ENCODE results near the gene ARID1B. TPM values are rescaled to one million over a fixed set of nuclear protein-coding genes. Genes with fewer than 3 reads are reported as not detected.
A peak's percentile ranks its signal among the peaks of the same experiment; 100 is the strongest.

Gene ARID1B
- total RNA-seq, 1 donor from 2014 or later = 79.1 TPM

DNA sequence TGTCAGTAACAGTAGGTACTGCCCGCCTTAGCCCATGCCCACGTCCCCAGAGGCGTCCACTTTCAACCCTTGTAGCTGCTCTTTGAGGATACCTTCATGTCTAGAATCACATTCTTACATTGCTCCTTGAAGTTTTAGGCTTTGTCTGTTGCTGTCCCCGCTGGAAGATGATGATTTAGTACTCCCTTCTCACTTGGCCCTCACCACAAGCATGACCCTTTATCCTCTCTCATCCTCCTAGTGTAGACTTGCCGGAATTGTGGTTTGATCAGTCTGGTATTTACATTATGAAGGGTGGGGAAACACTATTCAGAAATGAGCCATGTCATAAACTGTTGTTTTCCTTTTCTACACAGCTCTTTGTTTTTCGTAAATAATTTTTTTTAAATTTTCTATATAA, 87.4 kb downstream of the ARID1B start:
- Mint-ChIP-seq H3K27ac (no peak overlapping the region), H3K27me3 (ENCODE audit: insufficient read depth) (no peaks in the 10 kb centered on the region), H3K4me3 (no peak overlapping the region), H3K4me1 (ENCODE audit: low read depth) (peaks cover 65% of the 10 kb centered on the region), H3K36me3 (ENCODE audit: low read depth) (peaks cover 2% of the 10 kb centered on the region), H3K9me3 (no peaks in the 10 kb centered on the region)
- no peak for DNase-seq (ENCODE audit: low spot score)
- intact Hi-C loops (cut with micrococcal nuclease) = no loop called here

DNA sequence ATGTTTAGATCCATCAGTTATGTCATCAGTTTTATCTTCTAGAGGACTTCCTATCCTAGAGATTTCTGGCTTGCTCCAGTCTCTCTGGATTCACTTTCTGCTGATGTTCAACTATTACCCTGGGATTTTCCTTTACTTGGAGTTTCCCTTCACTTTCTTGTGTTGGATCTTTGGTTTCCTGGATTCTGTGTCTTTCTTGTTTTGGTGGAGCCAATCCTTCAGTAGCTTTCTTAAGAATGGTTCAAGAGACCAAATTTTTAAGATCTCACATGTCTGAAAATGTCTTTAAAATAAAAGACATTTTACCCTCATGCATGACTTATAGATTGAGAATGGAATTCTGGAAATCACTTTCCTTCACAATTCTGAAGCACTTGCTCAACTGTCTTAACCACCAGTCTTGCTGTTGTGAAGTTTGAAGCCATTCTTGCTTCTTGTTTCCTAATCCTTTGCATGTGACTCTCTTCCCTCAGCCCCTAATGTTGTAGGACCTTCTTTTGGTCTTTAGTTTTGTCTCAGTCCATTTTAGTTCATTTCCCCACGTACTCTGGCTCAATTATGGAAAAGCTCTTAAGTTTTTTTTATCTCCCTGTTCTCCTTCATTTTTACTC, 87.9 kb downstream of the ARID1B start:
- peak overlapping the region; percentile 32 for H3K27ac Mint-ChIP-seq
- no peaks in the 10 kb centered on the region for H3K9me3 Mint-ChIP-seq
- peaks cover 60% of the 10 kb centered on the region for H3K4me1 Mint-ChIP-seq (ENCODE audit: low read depth)
- intact Hi-C loops (cut with micrococcal nuclease) = no loop called here
- peaks cover 2% of the 10 kb centered on the region for H3K36me3 Mint-ChIP-seq (ENCODE audit: low read depth)
- no peak overlapping the region for H3K4me3 Mint-ChIP-seq
- no peak for DNase-seq (ENCODE audit: low spot score)
- no peaks in the 10 kb centered on the region for H3K27me3 Mint-ChIP-seq (ENCODE audit: insufficient read depth)

DNA sequence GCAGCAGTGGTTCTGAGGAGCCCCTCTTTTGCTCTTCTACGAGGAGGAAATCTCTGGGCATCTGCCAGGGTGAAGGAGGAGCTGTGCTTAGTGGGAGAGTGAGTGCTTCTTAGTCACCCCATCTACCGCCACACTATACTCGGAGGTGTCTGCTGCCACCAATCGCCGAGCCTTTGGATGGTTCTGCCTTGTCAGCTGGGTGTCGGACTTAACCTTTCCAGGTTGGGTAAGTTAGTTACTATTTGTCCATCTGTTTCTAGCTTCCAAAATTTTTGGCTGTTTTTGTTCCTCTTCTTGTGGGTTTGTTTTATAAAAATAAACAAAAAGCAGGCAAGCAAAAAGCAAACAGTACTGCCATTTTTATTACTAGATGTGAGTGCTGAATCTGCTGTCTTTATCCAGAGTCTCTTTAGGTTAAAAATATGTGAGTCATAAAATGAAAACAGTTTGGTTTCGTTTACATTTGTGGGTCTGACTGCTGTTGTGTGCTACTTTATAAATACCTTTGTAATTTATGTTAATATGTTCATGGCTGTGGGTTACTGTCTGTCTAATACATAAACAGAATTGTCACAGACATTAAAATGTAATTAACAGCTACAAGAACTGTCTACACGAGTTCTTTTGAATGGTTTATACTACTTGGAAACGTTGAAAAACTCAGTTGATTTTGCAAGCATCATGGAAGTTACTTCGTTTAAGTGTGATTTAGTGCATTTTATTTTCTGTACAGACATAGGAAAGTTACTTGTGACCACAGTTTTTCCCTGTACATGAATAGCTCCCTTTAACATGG, 89.2 kb downstream of the ARID1B start:
- no peak for DNase-seq (ENCODE audit: low spot score)
- Mint-ChIP-seq H3K9me3 (no peaks in the 10 kb centered on the region), H3K27ac (peak overlapping the region; percentile 60), H3K36me3 (ENCODE audit: low read depth) (peaks cover 2% of the 10 kb centered on the region), H3K4me3 (no peak overlapping the region), H3K27me3 (ENCODE audit: insufficient read depth) (no peaks in the 10 kb centered on the region), H3K4me1 (ENCODE audit: low read depth) (peaks cover 65% of the 10 kb centered on the region)
- intact Hi-C loops (cut with micrococcal nuclease) = no loop called here

DNA sequence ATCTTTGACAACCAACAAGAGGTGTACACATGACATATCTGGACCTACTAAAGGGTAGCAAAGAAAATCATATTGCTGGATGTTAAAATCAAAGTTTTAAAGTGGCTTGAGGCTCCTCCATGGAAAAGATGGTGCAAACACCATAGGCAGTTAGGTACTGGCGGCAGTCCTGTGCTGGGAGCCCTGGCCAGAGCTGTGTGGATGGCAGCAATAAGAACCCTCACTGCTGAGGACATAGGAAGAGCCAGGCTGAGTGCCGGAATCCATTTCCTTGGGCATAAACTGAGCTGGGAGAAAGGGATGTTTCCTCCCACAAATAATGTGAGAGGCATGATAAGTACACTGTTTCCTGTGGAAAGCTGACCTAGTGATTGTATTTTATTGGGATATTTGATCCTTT, 89.9 kb downstream of the ARID1B start:
- H3K27ac Mint-ChIP-seq = peak overlapping the region; percentile 53
- DNase-seq (ENCODE audit: low spot score) = no peak
- H3K36me3 Mint-ChIP-seq (ENCODE audit: low read depth) = peaks cover 2% of the 10 kb centered on the region
- H3K4me3 Mint-ChIP-seq = no peak overlapping the region
- intact Hi-C loops (cut with micrococcal nuclease) = no loop called here
- H3K4me1 Mint-ChIP-seq (ENCODE audit: low read depth) = peaks cover 59% of the 10 kb centered on the region
- no peaks in the 10 kb centered on the region for H3K27me3 Mint-ChIP-seq (ENCODE audit: insufficient read depth)
- H3K9me3 Mint-ChIP-seq = no peaks in the 10 kb centered on the region

DNA sequence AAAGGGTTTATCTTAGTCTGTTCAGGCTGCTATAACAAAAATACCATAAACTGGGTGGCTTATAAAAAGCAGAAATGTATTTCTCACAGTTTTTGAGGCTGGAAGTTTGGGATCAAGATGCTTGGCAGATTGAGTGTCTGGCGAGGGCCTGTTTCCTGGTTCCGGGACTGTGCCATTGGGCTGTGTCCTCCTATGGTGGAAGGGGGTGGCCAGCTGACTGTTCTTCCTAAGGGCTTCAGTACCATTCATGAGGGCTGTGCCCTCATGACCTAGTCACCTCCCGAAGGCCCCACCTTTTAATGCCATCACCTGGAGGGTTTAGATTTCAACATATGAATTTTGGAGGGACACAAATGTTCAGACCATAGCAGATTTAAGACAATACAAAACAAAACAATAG, 91.2 kb downstream of the ARID1B start:
- DNase-seq (ENCODE audit: low spot score) = no peak
- Mint-ChIP-seq H3K4me1 (ENCODE audit: low read depth) (peaks cover 46% of the 10 kb centered on the region), H3K4me3 (no peak overlapping the region), H3K27me3 (ENCODE audit: insufficient read depth) (no peaks in the 10 kb centered on the region), H3K9me3 (no peaks in the 10 kb centered on the region), H3K27ac (no peak overlapping the region), H3K36me3 (ENCODE audit: low read depth) (peaks cover 3% of the 10 kb centered on the region)
- intact Hi-C loops (cut with micrococcal nuclease) = no loop called here

DNA sequence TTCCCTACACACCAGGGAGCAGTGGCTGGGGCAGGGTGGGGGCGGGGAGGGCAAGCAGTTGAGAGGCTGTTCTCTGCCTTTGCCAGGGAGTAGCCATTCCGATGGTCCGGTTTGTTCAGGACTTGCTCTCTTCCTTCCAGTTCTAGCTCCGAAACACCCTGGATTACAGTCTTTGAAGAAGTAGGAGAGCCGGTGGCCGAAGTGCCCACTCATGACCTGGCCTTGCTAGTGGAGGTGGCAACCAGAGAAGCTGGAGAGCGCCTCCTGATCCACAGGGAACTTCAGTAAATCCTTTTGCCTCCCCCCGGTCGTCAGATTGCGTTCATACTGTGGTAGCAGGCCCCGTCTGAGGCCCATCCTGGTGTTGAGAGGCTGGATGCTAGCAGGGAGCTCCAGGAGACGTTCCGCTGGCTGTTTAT, 92.8 kb downstream of the ARID1B start:
- DNase-seq (ENCODE audit: low spot score) = no peak
- Mint-ChIP-seq H3K4me1 (ENCODE audit: low read depth) (peaks cover 47% of the 10 kb centered on the region), H3K9me3 (no peaks in the 10 kb centered on the region), H3K27me3 (ENCODE audit: insufficient read depth) (no peaks in the 10 kb centered on the region), H3K27ac (no peak overlapping the region), H3K4me3 (no peak overlapping the region), H3K36me3 (ENCODE audit: low read depth) (peaks cover 3% of the 10 kb centered on the region)
- intact Hi-C loops (cut with micrococcal nuclease) = no loop called here

DNA sequence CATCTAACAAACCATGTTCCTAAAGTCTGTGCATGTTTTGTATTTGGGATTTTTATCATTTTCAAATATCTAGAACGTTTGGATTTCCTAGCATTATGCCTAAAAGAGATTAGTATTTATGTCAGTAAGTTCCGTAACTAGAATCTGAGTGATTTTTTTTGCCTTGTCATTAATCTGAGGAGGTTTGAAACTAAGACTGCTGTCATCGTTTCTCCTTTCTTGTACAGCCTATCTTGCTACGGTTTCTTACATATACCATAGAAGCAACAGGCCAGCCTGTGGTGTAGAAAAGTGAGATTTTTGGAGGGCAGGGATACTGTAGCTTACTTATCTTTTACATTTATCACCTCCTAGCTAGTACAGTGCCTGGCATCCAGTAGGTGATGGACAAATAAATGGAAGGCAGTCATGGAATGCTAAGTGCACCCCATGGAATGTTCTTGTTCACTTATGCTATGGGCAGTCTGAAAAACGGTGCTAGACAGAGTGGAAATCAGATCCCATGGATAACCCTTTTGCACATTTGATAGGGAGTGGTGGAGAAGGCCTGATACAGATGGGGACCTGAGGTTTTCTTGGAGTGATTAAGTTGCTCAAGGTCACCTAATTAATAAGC, 93.9 kb downstream of the ARID1B start:
- Mint-ChIP-seq H3K27ac (no peak overlapping the region), H3K9me3 (no peaks in the 10 kb centered on the region), H3K36me3 (ENCODE audit: low read depth) (peaks cover 3% of the 10 kb centered on the region), H3K27me3 (ENCODE audit: insufficient read depth) (no peaks in the 10 kb centered on the region), H3K4me3 (no peak overlapping the region), H3K4me1 (ENCODE audit: low read depth) (peaks cover 43% of the 10 kb centered on the region)
- intact Hi-C loops (cut with micrococcal nuclease) = no loop called here
- DNase-seq (ENCODE audit: low spot score) = no peak

DNA sequence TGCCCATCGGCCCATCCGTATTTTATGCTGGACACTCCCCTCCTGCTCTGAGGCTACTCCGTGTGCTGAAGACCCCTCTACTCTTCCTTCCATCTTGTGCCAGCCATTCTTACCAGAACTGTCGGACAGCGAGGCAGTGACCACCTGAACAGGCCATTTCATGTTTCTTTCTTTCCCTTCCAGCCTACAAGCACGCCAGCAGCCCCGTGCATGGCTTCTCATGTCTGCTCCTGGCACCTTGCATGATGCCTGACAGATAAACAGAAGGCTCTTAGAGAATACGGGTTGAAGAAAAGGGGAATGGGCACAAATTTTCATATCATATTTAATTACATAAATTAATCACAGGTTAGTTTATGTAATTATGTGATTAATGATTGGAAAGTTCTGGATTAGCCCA, 95.7 kb downstream of the ARID1B start:
- H3K36me3 Mint-ChIP-seq (ENCODE audit: low read depth) = peaks cover 7% of the 10 kb centered on the region
- H3K27ac Mint-ChIP-seq = no peak overlapping the region
- H3K9me3 Mint-ChIP-seq = no peaks in the 10 kb centered on the region
- H3K4me3 Mint-ChIP-seq = no peak overlapping the region
- intact Hi-C loops (cut with micrococcal nuclease) = no loop called here
- H3K27me3 Mint-ChIP-seq (ENCODE audit: insufficient read depth) = no peaks in the 10 kb centered on the region
- H3K4me1 Mint-ChIP-seq (ENCODE audit: low read depth) = peaks cover 26% of the 10 kb centered on the region
- no peak for DNase-seq (ENCODE audit: low spot score)

DNA sequence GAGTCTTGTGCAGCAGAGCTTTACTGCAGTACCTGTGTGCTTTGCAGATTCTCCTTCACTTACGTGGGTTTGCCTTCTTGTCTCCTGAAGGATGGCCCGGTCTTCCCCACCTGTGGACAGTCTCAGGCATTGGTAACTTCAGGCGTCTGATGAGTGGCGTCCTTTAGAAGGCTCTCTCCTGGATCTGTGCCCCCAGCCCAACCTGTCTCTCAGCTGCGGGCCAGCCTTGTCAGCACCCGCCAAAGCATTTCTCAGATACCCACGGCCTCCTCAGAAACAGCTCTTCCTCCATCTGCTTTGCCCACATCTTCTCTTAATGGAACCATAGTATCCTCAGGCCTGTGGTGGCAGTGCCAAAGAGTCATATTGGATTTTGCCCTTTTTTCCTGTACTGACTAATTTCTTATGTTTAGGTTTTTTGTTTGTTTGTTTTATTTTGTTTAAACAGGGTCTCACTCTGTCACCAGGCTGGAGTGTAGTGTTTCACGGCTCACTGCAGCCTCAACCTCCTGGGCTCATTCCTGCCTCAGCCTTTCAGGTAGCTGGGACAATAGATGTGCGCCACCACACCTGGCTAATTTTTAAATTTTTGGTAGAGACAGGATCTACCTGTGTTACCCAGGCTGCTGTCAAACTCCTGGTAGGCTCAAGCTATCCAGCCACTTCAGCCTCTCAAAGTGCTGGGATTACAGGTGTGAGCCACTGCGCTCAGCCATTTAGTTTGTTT, 96.6 kb downstream of the ARID1B start:
- H3K4me1 Mint-ChIP-seq (ENCODE audit: low read depth) = peaks cover 18% of the 10 kb centered on the region
- intact Hi-C loops (cut with micrococcal nuclease) = no loop called here
- DNase-seq (ENCODE audit: low spot score) = no peak
- H3K36me3 Mint-ChIP-seq (ENCODE audit: low read depth) = peaks cover 7% of the 10 kb centered on the region
- no peak overlapping the region for H3K27ac Mint-ChIP-seq
- H3K4me3 Mint-ChIP-seq = no peak overlapping the region
- no peaks in the 10 kb centered on the region for H3K9me3 Mint-ChIP-seq
- no peaks in the 10 kb centered on the region for H3K27me3 Mint-ChIP-seq (ENCODE audit: insufficient read depth)

DNA sequence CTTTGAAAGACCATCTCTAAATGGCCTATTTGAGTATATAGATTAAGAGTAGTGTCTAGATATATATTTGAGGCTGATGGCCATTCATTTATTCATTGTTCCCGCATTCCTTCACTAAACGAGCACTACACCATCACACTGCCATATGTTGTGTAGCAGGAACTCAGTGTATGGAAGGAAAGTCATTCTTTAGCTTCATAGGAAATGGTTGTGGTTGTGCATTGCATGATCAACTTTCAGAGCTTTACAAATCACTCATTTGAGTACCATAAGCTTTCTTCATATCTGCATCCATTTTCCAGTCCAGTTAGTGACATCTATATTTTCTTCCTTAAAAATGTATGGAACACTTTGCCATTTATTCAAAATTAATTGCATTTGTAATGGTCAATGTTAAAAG, 97.9 kb downstream of the ARID1B start:
- peaks cover 7% of the 10 kb centered on the region for H3K36me3 Mint-ChIP-seq (ENCODE audit: low read depth)
- H3K4me3 Mint-ChIP-seq = no peak overlapping the region
- intact Hi-C loops (cut with micrococcal nuclease) = no loop called here
- DNase-seq (ENCODE audit: low spot score) = no peak
- H3K27ac Mint-ChIP-seq = no peak overlapping the region
- H3K4me1 Mint-ChIP-seq (ENCODE audit: low read depth) = peaks cover 28% of the 10 kb centered on the region
- H3K27me3 Mint-ChIP-seq (ENCODE audit: insufficient read depth) = no peaks in the 10 kb centered on the region
- H3K9me3 Mint-ChIP-seq = no peaks in the 10 kb centered on the region

DNA sequence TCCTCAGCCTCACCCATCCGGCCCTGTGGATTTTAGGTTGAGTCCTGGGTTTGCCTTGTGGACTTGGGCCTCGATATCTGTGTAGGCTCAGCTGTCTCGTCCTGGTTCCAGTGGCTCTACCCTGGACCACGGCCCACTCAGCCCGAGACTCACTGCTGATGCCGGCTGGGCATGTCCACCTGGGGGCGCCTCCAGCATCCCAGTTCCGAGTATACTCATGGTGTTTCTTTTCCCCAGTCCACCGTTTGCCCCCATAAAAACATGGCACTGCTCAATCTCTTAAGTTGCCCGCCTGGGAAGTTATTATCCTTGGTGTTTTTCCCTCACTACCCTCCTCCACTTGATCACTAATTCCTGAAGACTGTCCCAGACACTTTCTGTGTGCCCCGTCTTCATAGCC, 99.1 kb downstream of the ARID1B start:
- Mint-ChIP-seq H3K4me1 (ENCODE audit: low read depth) (peaks cover 24% of the 10 kb centered on the region), H3K27ac (no peak overlapping the region), H3K4me3 (no peak overlapping the region), H3K27me3 (ENCODE audit: insufficient read depth) (no peaks in the 10 kb centered on the region), H3K36me3 (ENCODE audit: low read depth) (peaks cover 7% of the 10 kb centered on the region), H3K9me3 (no peaks in the 10 kb centered on the region)
- intact Hi-C loops (cut with micrococcal nuclease) = no loop called here
- no peak for DNase-seq (ENCODE audit: low spot score)

DNA sequence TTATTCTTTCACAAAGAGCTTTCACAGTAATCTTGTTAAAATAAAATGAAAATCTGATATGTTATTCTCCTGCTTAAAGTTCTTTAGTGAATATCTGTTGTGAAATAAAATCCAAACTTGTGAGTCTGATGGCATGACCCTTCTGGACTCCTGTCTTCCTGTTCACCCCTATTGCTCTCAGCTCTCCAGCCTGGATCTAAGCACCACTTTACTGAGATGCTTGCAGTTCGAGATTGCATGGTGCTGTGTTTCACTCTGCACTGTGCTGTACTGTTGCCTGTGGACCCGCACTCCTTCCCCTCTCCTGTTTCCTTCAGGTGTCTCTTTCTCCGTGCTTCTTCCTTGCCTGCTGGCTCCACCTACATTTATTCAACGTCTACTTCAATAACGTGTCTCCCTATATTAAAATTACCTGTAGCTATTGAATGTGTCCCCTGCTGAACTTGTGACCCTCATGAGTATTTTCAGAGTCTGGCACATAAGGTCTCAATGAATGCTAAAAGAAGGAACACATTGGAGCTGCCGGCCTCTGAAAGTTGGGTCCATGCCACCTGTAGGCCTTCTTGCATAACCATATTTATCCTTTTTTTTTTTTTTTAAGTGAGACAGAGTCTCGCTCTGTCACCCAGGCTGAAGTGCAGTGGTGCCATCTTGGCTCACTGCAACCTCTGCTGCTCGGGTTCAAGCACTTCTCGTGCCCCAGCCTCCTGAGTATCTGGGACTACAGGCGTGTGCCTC, 100.1 kb downstream of the ARID1B start:
- Mint-ChIP-seq H3K4me1 (ENCODE audit: low read depth) (peaks cover 28% of the 10 kb centered on the region), H3K27ac (no peak overlapping the region), H3K36me3 (ENCODE audit: low read depth) (peaks cover 7% of the 10 kb centered on the region), H3K4me3 (no peak overlapping the region), H3K27me3 (ENCODE audit: insufficient read depth) (no peaks in the 10 kb centered on the region), H3K9me3 (no peaks in the 10 kb centered on the region)
- intact Hi-C loops (cut with micrococcal nuclease) = no loop called here
- no peak for DNase-seq (ENCODE audit: low spot score)

Data from activated T-helper 1 cell treated with anti-CD3 and anti-CD28 coated beads, Interleukin-12 subunit alpha, Interleukin-12 subunit beta, Interleukin-2, Interleukin-4 antibody, amounts not matched to agents 30 ng/mL and 10 ng/mL and 1 ng/mL, durations not matched to agents 14 hours and 24 hours and 36 hours (primary cell).